IMR-90 (cell line): Measurements from ENCODE around the gene RBPJ. TPM values are rescaled to one million over a fixed set of nuclear protein-coding genes. Genes with fewer than 3 reads are reported as not detected.

Source experiments
- ATAC-seq: fragments of 200-7000 bp; cut with Tn5 transposase; 2 replicates; pipeline ENCODE4 v1.9.1; 2020; ENCODE audit warnings: low read depth, mild to moderate bottlenecking, moderate library complexity
- BruUV-seq: library from RNA; stranded (reverse); fragments of 400-500 nt; replicated peaks from 2 replicates; lab custom pipeline; 2021; lab: Mats Ljungman, UMichigan
- CTCF ChIA-PET: fragments of 300-600 bp; formaldehyde crosslinking; extraction: SDS; loops from one replicate; lab custom pipeline; 2021; ENCODE audit warnings: antibody characterized with exemption; lab: Yijun Ruan, JAX
- POLR2A ChIA-PET: fragments of 300-600 bp; sonication (Branson Sonifier 250); formaldehyde crosslinking; loops from one replicate; lab custom pipeline; 2022; ENCODE audit warnings: antibody characterized with exemption; ENCODE audit not compliant: unreplicated experiment; lab: Charles Lee
- DNase-seq: peaks from one replicate; pipeline ENCODE4 v3.0.0; 2013
- H2AFZ ChIP-seq: replicated peaks from 2 replicates; pipeline ENCODE3; 2013; ENCODE audit warnings: low read length, mild to moderate bottlenecking; ENCODE audit not compliant: poor library complexity
- H2AK5ac ChIP-seq: 2 replicates; pipeline ENCODE4 v1.6.1; 2013; ENCODE audit warnings: low read depth, low read length, inconsistent platforms
- H2AK9ac ChIP-seq: replicated peaks from 2 replicates; pipeline ENCODE3; 2013; ENCODE audit warnings: mild to moderate bottlenecking, low read depth, low read length, moderate library complexity; ENCODE audit not compliant: poor library complexity
- H2BK120ac ChIP-seq: 2 replicates; pipeline ENCODE4 v1.6.1; 2013; ENCODE audit warnings: low read depth, low read length, inconsistent platforms
- H2BK15ac ChIP-seq: 3 replicates; pipeline ENCODE4 v1.6.1; 2013; ENCODE audit warnings: low read depth, low read length, inconsistent platforms
- H2BK20ac ChIP-seq: 2 replicates; pipeline ENCODE4 v1.6.1; 2013; ENCODE audit warnings: low read depth, mild to moderate bottlenecking, inconsistent platforms, low read length, moderate library complexity
- H2BK5ac ChIP-seq: 2 replicates; pipeline ENCODE4 v1.6.1; 2013; ENCODE audit warnings: mild to moderate bottlenecking, low read depth, low read length, inconsistent platforms; ENCODE audit not compliant: poor library complexity, severe bottlenecking
- H3K14ac ChIP-seq: replicated peaks from 2 replicates; pipeline ENCODE4 v1.6.1; 2013; ENCODE audit warnings: low read depth, low read length, inconsistent platforms
- H3K18ac ChIP-seq: 2 replicates; pipeline ENCODE4 v1.6.1; 2013; ENCODE audit warnings: low read depth, low read length, control low read depth
- H3K23ac ChIP-seq: 2 replicates; pipeline ENCODE4 v1.6.1; 2013; ENCODE audit warnings: low read depth, low read length, inconsistent platforms
- H3K27ac ChIP-seq: 2 replicates; pipeline ENCODE4 v1.5.1; 2013; ENCODE audit warnings: mild to moderate bottlenecking, control low read depth, low read length; ENCODE audit not compliant: insufficient read depth
- H3K27me3 ChIP-seq: 2 replicates; pipeline ENCODE4 v1.6.1; 2013; ENCODE audit warnings: low read length; ENCODE audit not compliant: control insufficient read depth, insufficient read depth
- H3K36me3 ChIP-seq: 2 replicates; pipeline ENCODE4 v1.6.1; 2013; ENCODE audit warnings: low read length, mixed read lengths; ENCODE audit not compliant: control insufficient read depth, insufficient read depth
- H3K4ac ChIP-seq: 2 replicates; pipeline ENCODE4 v1.6.1; 2013; ENCODE audit warnings: low read depth, low read length, inconsistent platforms
- H3K4me1 ChIP-seq: 2 replicates; pipeline ENCODE4 v1.6.1; 2013; ENCODE audit warnings: low read length, mixed read lengths; ENCODE audit not compliant: control insufficient read depth, insufficient read depth
- H3K4me2 ChIP-seq: 2 replicates; pipeline ENCODE4 v1.6.1; 2013; ENCODE audit warnings: low read depth, mild to moderate bottlenecking, control low read depth, low read length, moderate library complexity
- H3K4me3 ChIP-seq: 2 replicates; pipeline ENCODE4 v1.5.1; 2013; ENCODE audit warnings: low read depth, mild to moderate bottlenecking, control low read depth, low read length, moderate library complexity; ENCODE audit not compliant: insufficient read depth
- H3K56ac ChIP-seq: 2 replicates; pipeline ENCODE4 v1.6.1; 2013; ENCODE audit warnings: low read length, inconsistent platforms; ENCODE audit not compliant: insufficient read depth; ENCODE audit errors: extremely low read depth
- H3K79me1 ChIP-seq, 2 experiments: 2 replicates each; pipeline ENCODE4 v1.6.1; 2013; ENCODE audit warnings: low read length in 2 of 2, inconsistent platforms in 1 of 2, low read depth in 1 of 2
- H3K9ac ChIP-seq: 2 replicates; pipeline ENCODE4 v1.6.1; 2013; ENCODE audit warnings: low read depth, low read length, control low read depth
- H3K9me1 ChIP-seq: 2 replicates; pipeline ENCODE4 v1.6.1; 2013; ENCODE audit warnings: low read length, inconsistent platforms; ENCODE audit not compliant: insufficient read depth
- H3K9me3 ChIP-seq: 2 replicates; pipeline ENCODE4 v1.6.1; 2013; ENCODE audit warnings: low read length; ENCODE audit not compliant: control insufficient read depth, insufficient read depth
- H4K20me1 ChIP-seq: 2 replicates; pipeline ENCODE4 v1.6.1; 2013; ENCODE audit warnings: low read length, inconsistent platforms; ENCODE audit not compliant: insufficient read depth
- H4K5ac ChIP-seq: 2 replicates; pipeline ENCODE4 v1.6.1; 2013; ENCODE audit warnings: mild to moderate bottlenecking, low read depth, low read length, control low read depth
- H4K8ac ChIP-seq, 2 experiments: 2 replicates each; pipeline ENCODE4 v1.6.1; 2013; ENCODE audit warnings: low read depth in 2 of 2, low read length in 2 of 2, control low read depth in 1 of 2, inconsistent platforms in 1 of 2
- H4K91ac ChIP-seq: 2 replicates; pipeline ENCODE4 v1.6.1; 2013; ENCODE audit warnings: low read depth, low read length, inconsistent platforms; ENCODE audit not compliant: insufficient read depth
- BHLHE40 ChIP-seq: fragments of 150-350 bp; IDR thresholded peaks from 2 replicates; pipeline ENCODE4 v1.6.1; 2016; ENCODE audit warnings: mild to moderate bottlenecking, low read depth, low read length
- CEBPB ChIP-seq: IDR thresholded peaks from 2 replicates; pipeline ENCODE4 v1.6.1; 2012; ENCODE audit warnings: low read depth, low read length, improper control_type of control experiment
- CHD1 ChIP-seq: IDR thresholded peaks from 2 replicates; pipeline ENCODE4 v1.6.1; 2012; ENCODE audit warnings: low read depth, low read length, improper control_type of control experiment
- ELK1 ChIP-seq: fragments of 150-350 bp; IDR thresholded peaks from 2 replicates; pipeline ENCODE4 v1.6.1; 2016; ENCODE audit warnings: low read depth, mild to moderate bottlenecking, low read length, moderate library complexity, borderline replicate concordance
- MAFK ChIP-seq: IDR thresholded peaks from 2 replicates; pipeline ENCODE4 v1.6.1; 2012; ENCODE audit warnings: low read depth, low read length, improper control_type of control experiment
- MAZ ChIP-seq: IDR thresholded peaks from 2 replicates; pipeline ENCODE4 v1.6.1; 2012; ENCODE audit warnings: low read depth, mild to moderate bottlenecking, low read length, improper control_type of control experiment, moderate library complexity, borderline replicate concordance
- MXI1 ChIP-seq: IDR thresholded peaks from 2 replicates; pipeline ENCODE4 v1.6.1; 2012; ENCODE audit warnings: low read depth, mild to moderate bottlenecking, low read length, moderate library complexity, borderline replicate concordance
- NFE2L2 ChIP-seq: fragments of 150-350 bp; IDR thresholded peaks from 2 replicates; pipeline ENCODE4 v1.6.1; 2016; ENCODE audit warnings: low read depth, mild to moderate bottlenecking, low read length
- POLR2A ChIP-seq: IDR thresholded peaks from 2 replicates; pipeline ENCODE4 v1.6.1; 2012; ENCODE audit warnings: mild to moderate bottlenecking, low read depth, low read length
- RAD21 ChIP-seq: IDR thresholded peaks from 2 replicates; pipeline ENCODE4 v1.6.1; 2012; ENCODE audit warnings: low read length, improper control_type of control experiment
- RCOR1 ChIP-seq: IDR thresholded peaks from 2 replicates; pipeline ENCODE4 v1.6.1; 2012; ENCODE audit warnings: mild to moderate bottlenecking, low read length, improper control_type of control experiment; ENCODE audit not compliant: insufficient replicate concordance
- RFX5 ChIP-seq: IDR thresholded peaks from 2 replicates; pipeline ENCODE4 v1.8.0; 2012; ENCODE audit warnings: low read depth, mild to moderate bottlenecking, low read length, moderate library complexity
- SMC3 ChIP-seq: fragments of 150-350 bp; IDR thresholded peaks from 2 replicates; pipeline ENCODE4 v1.6.1; 2016; ENCODE audit warnings: low read depth, mild to moderate bottlenecking, antibody characterized with exemption, low read length, moderate library complexity
- USF2 ChIP-seq: fragments of 150-350 bp; IDR thresholded peaks from 2 replicates; pipeline ENCODE4 v1.6.1; 2017; ENCODE audit warnings: mild to moderate bottlenecking, antibody characterized with exemption, low read length, low read depth
- WGBS, 2 experiments: methylation state at CpG; one replicate each; pipeline versions ENCODE4 v1.1.5 to v1.1.7; 2013; ENCODE audit warnings: missing lambda C conversion rate in 2 of 2; ENCODE audit not compliant: insufficient read length in 1 of 2; ENCODE audit errors: extremely low coverage in 2 of 2; 5-methylcytosine and 5-hydroxymethylcytosine counted together
- dilution Hi-C: fragments of 300-500 bp; cut with HindIII; formaldehyde crosslinking; loops from one replicate; pipeline ENCODE4 v1.14.3; 2018; ENCODE audit warnings: low sequenced_read_pairs; ENCODE audit not compliant: unreplicated experiment
- in situ Hi-C: fragments of 300-500 bp; cut with MboI; formaldehyde crosslinking; loops from 3 replicates; pipeline ENCODE4 v1.14.3; 2019; ENCODE audit warnings: low sequenced_read_pairs, inconsistent platforms, mixed read lengths
- intact Hi-C: fragments of 100-400 bp; cut with micrococcal nuclease; formaldehyde crosslinking; loops from 2 replicates; pipeline ENCODE4 v1.10.0; 2022
- polyA plus RNA-seq, 3 experiments: library from polyadenylated mRNA; depleted of rRNA; stranded (reverse); fragments of >200 nt; gene quantifications; 2 replicates each; pipeline ENCODE4 v1.2.3, GENCODE V29; 2012; ENCODE audit warnings: low replicate concordance in 1 of 3
- total RNA-seq: library from RNA; depleted of rRNA; stranded (reverse); fragments of >200 nt; gene quantifications from 2 replicates; pipeline ENCODE4 v1.2.3, GENCODE V29; 2012

The RBPJ gene
- total and polyA plus RNA-seq, 2 of the 4 experiments (the other 2 are of a cell fraction), result 50.3 to 148 TPM

GRCh38 chr4:26406346-26406975 is 85.6 kb downstream of the RBPJ start:
- Histone ChIP-seq H4K5ac (peak overlapping the region; percentile 98), H2AFZ (no peak overlapping the region), H3K9ac (no peak overlapping the region), H2BK15ac (no peak overlapping the region), H3K4me3 (no peak overlapping the region), H2AK5ac (0 out of 2 replicates have a peak overlapping the region, but pooled peaks have one; percentile 62), H2BK120ac (peak overlapping the region; percentile 63; the same call in 1 of the 2 replicates), H3K56ac (no peak overlapping the region), H3K14ac (peak overlapping the region; percentile 27; the same call in 1 of the 2 replicates), H3K4me2 (no peak overlapping the region), H3K4me1 (peaks cover 2% of the 10 kb centered on the region; the same call in 1 of the 2 replicates), H3K9me1 (peaks cover 3% of the 10 kb centered on the region; the same call in 1 of the 2 replicates), H4K20me1 (peaks cover 3% of the 10 kb centered on the region; the same call in 1 of the 2 replicates), H3K36me3 (peaks cover 23% of the 10 kb centered on the region), H4K91ac (peak overlapping the region; percentile 44; the same call in 1 of the 2 replicates), H2BK20ac (peak overlapping the region; percentile 43; the same call in 1 of the 2 replicates), H3K9me3 (peaks cover 7% of the 10 kb centered on the region), H2BK5ac (peak overlapping the region; percentile 90), H4K8ac (peak overlapping the region; percentile 51 to 85; a peak in 3 of 4 replicates), H3K23ac (no peak overlapping the region; the same call in 1 of the 2 replicates), H3K27me3 (no peaks in the 10 kb centered on the region), H3K4ac (peak overlapping the region; percentile 56; the same call in 1 of the 2 replicates), H3K27ac (peak overlapping the region; percentile 89), H3K18ac (peak overlapping the region; percentile 98; the same call in 1 of the 2 replicates), H2AK9ac (no peak overlapping the region), H3K79me1 (peaks cover 19 to 40% of the 10 kb centered on the region in 2 experiments)
- in situ Hi-C loops (loop anchor here (5.0 to 10.0 kb wide), 2 partner anchors 382 to 414 kb away; no protein-coding TSS in a partner anchor), dilution Hi-C loops (no loop called here), intact Hi-C loops (no loop called here)
- CTCF ChIA-PET, result interaction anchor here (0.7 kb wide), 1 partner anchor 76 kb away, joined by 3 read pairs; no protein-coding TSS in a partner anchor
- no TSS peak for BruUV-seq
- ATAC-seq (no peak), DNase-seq (peak; percentile 36)
- no CpG with 5 or more reads among the region's 4 CpGs for WGBS, 2 experiments
- POLR2A ChIA-PET, result no interaction called here
- TF ChIP-seq MXI1 (no peak), NFE2L2 (no peak), ELK1 (no peak), RFX5 (no peak), RAD21 (no peak), RCOR1 (no peak), BHLHE40 (no peak), SMC3 (no peak), CEBPB (no peak), MAZ (no peak), MAFK (no peak), POLR2A (no peak), CHD1 (no peak), USF2 (no peak)
